SU-DHL-6 (cell line): Measurements from ENCODE around the gene GMCL1.

Experiments used
- H2AFZ ChIP-seq: fragments of 200-600 bp; sonication (generic); 2 replicates; pipeline ENCODE4 v1.6.1; 2014; ENCODE audit warnings: low read depth, mild to moderate bottlenecking, moderate library complexity, mixed read lengths, antibody characterized with exemption, low read length; ENCODE audit not compliant: severe bottlenecking
- H3F3A ChIP-seq: fragments of 200-600 bp; shearing (Covaris generic); 2 replicates; pipeline ENCODE4 v1.6.0; 2016; ENCODE audit warnings: antibody characterized with exemption, mild to moderate bottlenecking; ENCODE audit not compliant: insufficient read depth
- H3K27ac ChIP-seq: fragments of 200-600 bp; sonication (generic); 2 replicates; pipeline ENCODE4 v1.5.1; 2016; ENCODE audit warnings: low read depth, mild to moderate bottlenecking, low read length, moderate library complexity, mixed read lengths
- H3K27me3 ChIP-seq: fragments of 200-600 bp; sonication (generic), shearing (Covaris generic); 2 replicates; pipeline ENCODE4 v1.6.0; 2014; ENCODE audit warnings: mild to moderate bottlenecking, low read length
- H3K36me3 ChIP-seq: fragments of 200-600 bp; sonication (generic); 2 replicates; pipeline ENCODE4 v1.6.1; 2014; ENCODE audit warnings: mild to moderate bottlenecking, low read length, mixed read lengths
- H3K4me2 ChIP-seq: fragments of 300-600, 200-600 bp; shearing (Covaris generic), sonication (generic); 2 replicates; pipeline ENCODE4 v1.6.0; 2014; ENCODE audit warnings: low read length, low read depth, mild to moderate bottlenecking; ENCODE audit not compliant: poor library complexity, severe bottlenecking
- H3K4me3 ChIP-seq: fragments of 200-600 bp; sonication (generic); 2 replicates; pipeline ENCODE4 v1.5.1; 2014; ENCODE audit warnings: antibody characterized with exemption, low read length, mild to moderate bottlenecking, mixed read lengths; ENCODE audit not compliant: insufficient read depth, poor library complexity, severe bottlenecking
- H3K79me2 ChIP-seq: fragments of 200-600 bp; sonication (generic); 2 replicates; pipeline ENCODE4 v1.6.1; 2014; ENCODE audit warnings: mild to moderate bottlenecking, low read length, moderate library complexity; ENCODE audit not compliant: insufficient read depth
- H3K9ac ChIP-seq: fragments of 200-600 bp; sonication (generic); 2 replicates; pipeline ENCODE4 v1.7.0; 2014; ENCODE audit warnings: mild to moderate bottlenecking, low read length
- H3K9me2 ChIP-seq: fragments of 200-600 bp; sonication (generic); replicated peaks from 2 replicates; pipeline ENCODE4 v1.6.1; 2014; ENCODE audit warnings: low read length; ENCODE audit not compliant: insufficient read depth
- H3K9me3 ChIP-seq: fragments of 200-600 bp; sonication (generic); 2 replicates; pipeline ENCODE4 v1.6.1; 2014; ENCODE audit warnings: low read length, mixed read lengths; ENCODE audit not compliant: insufficient read depth
- H4K20me1 ChIP-seq: fragments of 200-600 bp; sonication (generic); 2 replicates; pipeline ENCODE4 v1.6.1; 2014; ENCODE audit warnings: low read depth, mild to moderate bottlenecking, antibody characterized with exemption, low read length, moderate library complexity, mixed read lengths
- CTCF ChIP-seq: fragments of 200-600 bp; sonication (generic); IDR thresholded peaks from one replicate; pipeline ENCODE4 v1.5.1; 2017; ENCODE audit warnings: antibody characterized with exemption, mild to moderate bottlenecking, low read length, moderate library complexity; ENCODE audit not compliant: insufficient read depth, poor library complexity, severe bottlenecking
- EZH2phosphoT487 ChIP-seq: fragments of 200-600 bp; sonication (generic), shearing (Covaris generic); conservative IDR thresholded peaks from 2 replicates; pipeline ENCODE4 v1.6.1; 2018; ENCODE audit warnings: mild to moderate bottlenecking, antibody characterized with exemption, low read length, moderate library complexity, mixed read lengths

The GMCL1 gene

GRCh38 chr2:69811591-69811990 is 17.9 kb upstream of the GMCL1 start:
- H3F3A ChIP-seq: no peaks in the 10 kb centered on the region
- H4K20me1 ChIP-seq: no peaks in the 10 kb centered on the region
- no peaks in the 10 kb centered on the region for H3K79me2 ChIP-seq
- no peaks in the 10 kb centered on the region for H3K9me3 ChIP-seq
- H3K27me3 ChIP-seq: no peaks in the 10 kb centered on the region
- TF ChIP-seq CTCF (no peak), EZH2phosphoT487 (no peak)
- no peaks in the 10 kb centered on the region for H3K9me2 ChIP-seq
- no peak overlapping the region for H3K27ac ChIP-seq
- H3K9ac ChIP-seq: no peak overlapping the region
- no peak overlapping the region for H3K4me3 ChIP-seq
- H3K4me2 ChIP-seq: no peak overlapping the region
- no peak overlapping the region for H2AFZ ChIP-seq
- no peaks in the 10 kb centered on the region for H3K36me3 ChIP-seq

DNA sequence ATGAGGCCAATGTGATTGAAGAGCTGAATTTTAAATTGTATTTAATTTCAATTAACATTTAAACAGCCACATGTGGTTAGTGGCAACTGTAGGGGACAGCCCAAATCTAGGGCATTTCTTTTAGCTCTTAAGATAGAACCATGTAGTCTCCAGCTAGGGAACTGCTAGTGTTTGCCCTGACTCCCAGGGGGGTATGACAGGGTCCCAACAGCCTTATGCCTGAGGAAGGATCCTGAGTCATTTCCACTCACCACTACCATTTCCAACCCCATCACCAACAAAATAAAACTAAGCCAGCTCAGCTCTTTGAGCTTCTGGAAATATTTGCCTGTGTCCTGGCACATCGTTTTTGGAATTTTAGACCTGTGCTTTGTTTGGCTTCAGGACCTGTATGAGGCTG is 13.7 kb upstream of the GMCL1 start:
- Histone ChIP-seq H3K4me2 (no peak overlapping the region), H3K9ac (no peak overlapping the region), H4K20me1 (no peaks in the 10 kb centered on the region), H3K79me2 (no peaks in the 10 kb centered on the region), H3K36me3 (no peaks in the 10 kb centered on the region), H3K9me2 (no peaks in the 10 kb centered on the region), H3K4me3 (no peak overlapping the region), H3K27me3 (no peaks in the 10 kb centered on the region), H3K27ac (no peak overlapping the region), H2AFZ (no peak overlapping the region), H3F3A (no peaks in the 10 kb centered on the region), H3K9me3 (no peaks in the 10 kb centered on the region)
- TF ChIP-seq EZH2phosphoT487: no peak
- no peak for TF ChIP-seq CTCF

- no peak overlapping the region for H3K4me2 ChIP-seq
- no peaks in the 10 kb centered on the region for H3K36me3 ChIP-seq
- no peak overlapping the region for H3K9ac ChIP-seq
- H2AFZ ChIP-seq: no peak overlapping the region
- no peaks in the 10 kb centered on the region for H3K27me3 ChIP-seq
- H4K20me1 ChIP-seq: no peaks in the 10 kb centered on the region
- H3K4me3 ChIP-seq: no peak overlapping the region
- peak; percentile 70 for TF ChIP-seq CTCF
- no peak for TF ChIP-seq EZH2phosphoT487
- no peaks in the 10 kb centered on the region for H3K9me2 ChIP-seq
- no peak overlapping the region for H3K27ac ChIP-seq
- H3F3A ChIP-seq: no peaks in the 10 kb centered on the region
- H3K9me3 ChIP-seq: no peaks in the 10 kb centered on the region
- H3K79me2 ChIP-seq: no peaks in the 10 kb centered on the region
These were observed 12.4 kb upstream of the GMCL1 start for GRCh38 chr2:69816923-69817542.
